ENCODE measurements around the gene KRTAP6-3.

KRTAP6-3 gene

GRCh38 chr21:30563072-30563471 lies 29.2 kb upstream of the KRTAP6-3 start:
- DNase-seq: no peak
- Histone ChIP-seq H3K4me3 (ENCODE audit: low read depth, low read length) (no peak overlapping the region), H3K27me3 (replicated peaks) (no peaks in the 10 kb centered on the region), H3K36me3 (replicated peaks) (no peaks in the 10 kb centered on the region), H3K27ac (no peak overlapping the region)
- in situ Hi-C loops (cut with HindIII; ENCODE audit: low pct_ligation_motif_present, low sequenced_read_pairs): no loop called here
- TF ChIP-seq, protein P1, sequence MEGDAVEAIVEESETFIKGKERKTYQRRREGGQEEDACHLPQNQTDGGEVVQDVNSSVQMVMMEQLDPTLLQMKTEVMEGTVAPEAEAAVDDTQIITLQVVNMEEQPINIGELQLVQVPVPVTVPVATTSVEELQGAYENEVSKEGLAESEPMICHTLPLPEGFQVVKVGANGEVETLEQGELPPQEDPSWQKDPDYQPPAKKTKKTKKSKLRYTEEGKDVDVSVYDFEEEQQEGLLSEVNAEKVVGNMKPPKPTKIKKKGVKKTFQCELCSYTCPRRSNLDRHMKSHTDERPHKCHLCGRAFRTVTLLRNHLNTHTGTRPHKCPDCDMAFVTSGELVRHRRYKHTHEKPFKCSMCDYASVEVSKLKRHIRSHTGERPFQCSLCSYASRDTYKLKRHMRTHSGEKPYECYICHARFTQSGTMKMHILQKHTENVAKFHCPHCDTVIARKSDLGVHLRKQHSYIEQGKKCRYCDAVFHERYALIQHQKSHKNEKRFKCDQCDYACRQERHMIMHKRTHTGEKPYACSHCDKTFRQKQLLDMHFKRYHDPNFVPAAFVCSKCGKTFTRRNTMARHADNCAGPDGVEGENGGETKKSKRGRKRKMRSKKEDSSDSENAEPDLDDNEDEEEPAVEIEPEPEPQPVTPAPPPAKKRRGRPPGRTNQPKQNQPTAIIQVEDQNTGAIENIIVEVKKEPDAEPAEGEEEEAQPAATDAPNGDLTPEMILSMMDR (IDR thresholded peaks at IDR 0.05; ENCODE audit: low read depth, low read length, missing control alignments): no peak

DNA sequence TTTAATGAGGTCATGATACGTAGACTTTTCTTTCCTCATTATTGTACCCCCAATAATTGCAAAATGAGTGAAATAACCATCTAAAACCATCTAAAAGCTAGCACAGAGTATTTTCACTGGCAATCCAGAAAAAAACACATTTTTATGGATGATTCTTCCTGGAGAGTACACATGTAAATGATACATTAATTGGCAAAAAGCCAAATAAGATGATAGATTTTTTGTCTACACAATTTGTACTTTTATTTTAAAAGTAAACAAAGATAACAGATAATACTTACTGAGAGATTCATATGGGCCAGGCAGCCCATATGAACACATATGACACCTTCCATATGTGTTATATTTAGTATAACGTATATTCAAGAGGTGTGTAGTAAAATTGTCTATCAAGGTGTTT lies 28.6 kb upstream of the KRTAP6-3 start:
- TF ChIP-seq, protein P1 (IDR thresholded peaks at IDR 0.05; ENCODE audit: low read depth, low read length, missing control alignments): no peak
- no peak for DNase-seq
- in situ Hi-C loops (cut with HindIII; ENCODE audit: low pct_ligation_motif_present, low sequenced_read_pairs): no loop called here
- Histone ChIP-seq H3K27me3 (replicated peaks) (no peaks in the 10 kb centered on the region), H3K27ac (no peak overlapping the region), H3K4me3 (ENCODE audit: low read depth, low read length) (no peak overlapping the region), H3K36me3 (replicated peaks) (no peaks in the 10 kb centered on the region)

DNA sequence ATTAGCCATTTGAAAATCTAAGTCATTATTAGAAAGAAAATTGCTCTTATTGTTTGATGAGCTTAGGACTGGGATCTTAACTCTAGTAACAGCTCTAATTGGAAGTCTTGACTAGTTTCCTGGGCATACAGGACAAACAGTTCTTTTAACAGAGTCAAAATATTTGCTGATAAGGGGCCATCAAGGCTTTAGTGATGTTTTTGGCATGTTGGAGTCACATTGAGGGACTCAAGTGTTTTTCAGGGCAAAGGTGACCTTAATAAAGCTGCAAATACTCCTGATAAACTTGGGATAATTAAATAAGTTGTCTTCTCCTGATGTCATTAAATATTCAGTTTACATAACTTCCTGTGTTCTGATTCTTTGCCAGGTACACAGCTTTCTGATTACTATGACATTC lies 24.6 kb upstream of the KRTAP6-3 start:
- H3K4me3 ChIP-seq (ENCODE audit: low read depth, low read length): no peak overlapping the region
- TF ChIP-seq, protein P1 (IDR thresholded peaks at IDR 0.05; ENCODE audit: low read depth, low read length, missing control alignments): no peak
- DNase-seq: no peak
- H3K27me3 ChIP-seq (replicated peaks): no peaks in the 10 kb centered on the region
- no peaks in the 10 kb centered on the region for H3K36me3 ChIP-seq (replicated peaks)
- no peak overlapping the region for H3K27ac ChIP-seq
- in situ Hi-C loops (cut with HindIII; ENCODE audit: low pct_ligation_motif_present, low sequenced_read_pairs): no loop called here

GRCh38 chr21:30577766-30578165 lies 14.5 kb upstream of the KRTAP6-3 start:
- no peaks in the 10 kb centered on the region for H3K27me3 ChIP-seq (replicated peaks)
- H3K27ac ChIP-seq: no peak overlapping the region
- peak; percentile 0 for DNase-seq
- no peak overlapping the region for H3K4me3 ChIP-seq (ENCODE audit: low read depth, low read length)
- H3K36me3 ChIP-seq (replicated peaks): no peaks in the 10 kb centered on the region
- in situ Hi-C loops (cut with HindIII; ENCODE audit: low pct_ligation_motif_present, low sequenced_read_pairs): no loop called here
- TF ChIP-seq, protein P1 (IDR thresholded peaks at IDR 0.05; ENCODE audit: low read depth, low read length, missing control alignments): no peak

DNA sequence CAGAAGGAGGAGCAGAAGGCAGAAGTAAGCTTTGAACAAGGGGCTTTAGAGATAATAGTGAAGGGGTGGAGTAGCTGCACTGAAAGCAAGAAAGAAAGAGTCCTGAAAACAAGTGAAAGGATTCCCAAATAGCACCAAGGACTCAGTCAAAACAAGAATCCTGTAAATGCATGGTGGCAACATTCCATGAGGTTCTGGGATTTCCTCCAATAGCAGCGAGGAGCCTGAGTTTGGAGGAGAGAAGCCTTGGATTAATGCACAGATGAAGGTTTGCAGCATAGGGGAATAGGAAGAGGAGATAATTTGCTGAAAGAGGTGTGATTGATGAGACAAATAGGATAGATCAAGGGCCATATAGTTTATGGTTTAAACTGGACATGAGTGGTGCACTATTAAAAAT lies 12.9 kb upstream of the KRTAP6-3 start:
- Histone ChIP-seq H3K27ac (no peak overlapping the region), H3K27me3 (replicated peaks) (no peaks in the 10 kb centered on the region), H3K4me3 (ENCODE audit: low read depth, low read length) (no peak overlapping the region), H3K36me3 (replicated peaks) (no peaks in the 10 kb centered on the region)
- TF ChIP-seq, protein P1 (IDR thresholded peaks at IDR 0.05; ENCODE audit: low read depth, low read length, missing control alignments): no peak
- in situ Hi-C loops (cut with HindIII; ENCODE audit: low pct_ligation_motif_present, low sequenced_read_pairs): no loop called here
- DNase-seq: no peak

- TF ChIP-seq, protein P1 (IDR thresholded peaks at IDR 0.05; ENCODE audit: low read depth, low read length, missing control alignments): no peak
- in situ Hi-C loops (cut with HindIII; ENCODE audit: low pct_ligation_motif_present, low sequenced_read_pairs): no loop called here
- DNase-seq: no peak
- no peak overlapping the region for H3K4me3 ChIP-seq (ENCODE audit: low read depth, low read length)
- H3K27me3 ChIP-seq (replicated peaks): no peaks in the 10 kb centered on the region
- H3K36me3 ChIP-seq (replicated peaks): no peaks in the 10 kb centered on the region
- H3K27ac ChIP-seq: no peak overlapping the region
Measured at GRCh38 chr21:30580132-30580531, 12.1 kb upstream of the KRTAP6-3 start.

Data from brain microvascular endothelial cell (primary cell).